H1 (cell line): ENCODE data around the gene ZSWIM2.

Experiments
- ATF3 ChIP-seq: IDR thresholded peaks from 2 replicates; pipeline ENCODE4 v1.6.1; 2011; ENCODE audit warnings: low read depth, mild to moderate bottlenecking, low read length; ENCODE audit not compliant: insufficient read depth
- CBX8 ChIP-seq: fragments of 300-800, 300-1000 bp; sonication (generic); IDR thresholded peaks from 2 replicates; pipeline ENCODE4 v1.7.1; 2016; ENCODE audit warnings: low read depth, low read length, borderline replicate concordance
- CHD2 ChIP-seq: IDR thresholded peaks from 2 replicates; pipeline ENCODE4 v1.6.1; 2012; ENCODE audit warnings: low read length, improper control_type of control experiment
- CTCF ChIP-seq, 3 experiments: IDR thresholded peaks; 1 replicate in 2 of 3; 2 replicates in 1 of 3; pipeline versions ENCODE4 v1.5.1 to v1.6.1; 2011; ENCODE audit warnings: low read length in 3 of 3, mild to moderate bottlenecking in 3 of 3, inconsistent platforms in 2 of 3, low read depth in 1 of 3, moderate library complexity in 1 of 3; ENCODE audit not compliant: insufficient read depth in 1 of 3; ENCODE audit errors: control extremely low read depth in 1 of 3
- EP300 ChIP-seq, 2 experiments: IDR thresholded peaks; 1 replicate in 1 of 2; 2 replicates in 1 of 2; pipeline ENCODE4 v1.6.1; 2011 to 2012; ENCODE audit warnings: low read depth in 2 of 2, low read length in 2 of 2, mild to moderate bottlenecking in 2 of 2, borderline replicate concordance in 1 of 2, inconsistent platforms in 1 of 2, moderate library complexity in 1 of 2
- FOSL1 ChIP-seq: IDR thresholded peaks from 2 replicates; pipeline ENCODE4 v1.6.1; 2011; ENCODE audit warnings: mild to moderate bottlenecking, low read depth, low read length, moderate library complexity; ENCODE audit not compliant: insufficient read depth
- GTF2F1 ChIP-seq: IDR thresholded peaks from 2 replicates; pipeline ENCODE4 v1.6.1; 2012; ENCODE audit warnings: low read depth, low read length, improper control_type of control experiment, borderline replicate concordance
- HDAC2 ChIP-seq, 2 experiments: fragments of 300-600 bp in 1 of 2; sonication (generic) in 1 of 2; IDR thresholded peaks; 2 replicates each; pipeline ENCODE4 v1.6.1; 2011 to 2012; ENCODE audit warnings: low read depth in 2 of 2, low read length in 2 of 2, mild to moderate bottlenecking in 2 of 2, moderate library complexity in 2 of 2, borderline replicate concordance in 1 of 2, inconsistent platforms in 1 of 2
- JUND ChIP-seq: IDR thresholded peaks from 2 replicates; pipeline ENCODE4 v1.6.1; 2011; ENCODE audit warnings: mild to moderate bottlenecking, improper control_type of control experiment, low read length
- NANOG ChIP-seq: IDR thresholded peaks from 2 replicates; pipeline ENCODE4 v1.6.1; 2011; ENCODE audit warnings: low read length, low read depth, mild to moderate bottlenecking, inconsistent platforms; ENCODE audit not compliant: insufficient read depth, poor library complexity, severe bottlenecking
- NRF1 ChIP-seq: IDR thresholded peaks from 2 replicates; pipeline ENCODE4 v1.6.1; 2011; ENCODE audit warnings: mild to moderate bottlenecking, low read depth, low read length, improper control_type of control experiment
- POLR2A ChIP-seq, 2 experiments: IDR thresholded peaks; 1 replicate in 1 of 2; 2 replicates in 1 of 2; pipeline ENCODE4 v1.6.1; 2011; ENCODE audit warnings: low read depth in 2 of 2, low read length in 2 of 2, mild to moderate bottlenecking in 2 of 2; ENCODE audit errors: control extremely low read depth in 1 of 2
- POLR2AphosphoS5 ChIP-seq: IDR thresholded peaks from 2 replicates; pipeline ENCODE4 v1.6.1; 2011; ENCODE audit warnings: low read depth, low read length
- TCF12 ChIP-seq: IDR thresholded peaks from 2 replicates; pipeline ENCODE4 v1.6.1; 2011; ENCODE audit warnings: low read depth, mild to moderate bottlenecking, low read length

GRCh38 chr2:186868344-186868743 lies 19.4 kb upstream of the ZSWIM2 start:
- TF ChIP-seq EP300 (IDR thresholded peaks at IDR 0.05; ENCODE audit: borderline replicate concordance in 1 of 2, low read depth in 2 of 2, low read length in 2 of 2) (no peak), TCF12 (no peak), HDAC2 (IDR thresholded peaks at IDR 0.05; ENCODE audit: borderline replicate concordance in 1 of 2, low read depth in 2 of 2, low read length in 2 of 2) (no peak), JUND (no peak), GTF2F1 (no peak), CTCF (IDR thresholded peaks at IDR 0.05; ENCODE audit: control extremely low read depth in 1 of 3, insufficient read depth in 1 of 3, low read depth in 1 of 3, low read length in 3 of 3) (no peak), POLR2AphosphoS5 (no peak), NRF1 (no peak), ATF3 (no peak), NANOG (no peak), POLR2A (IDR thresholded peaks at IDR 0.05; ENCODE audit: control extremely low read depth in 1 of 2, low read depth in 2 of 2, low read length in 2 of 2) (no peak), FOSL1 (no peak), CHD2 (no peak), CBX8 (no peak)
